HG02571 (cell line): ENCODE measurements around the gene MYPOP.
"Not testable (repeated sequence)": the region's sequence is repeated elsewhere in the genome, so short reads cannot be mapped to it uniquely, and the experiment has no call there.

Source experiments
- ATAC-seq: cut with Tn5 transposase; IDR thresholded peaks from one replicate; pipeline ENCODE4 v1.9.1; 2021; ENCODE audit warnings: mild to moderate bottlenecking, moderate library complexity; ENCODE audit not compliant: unreplicated experiment

Gene MYPOP

DNA sequence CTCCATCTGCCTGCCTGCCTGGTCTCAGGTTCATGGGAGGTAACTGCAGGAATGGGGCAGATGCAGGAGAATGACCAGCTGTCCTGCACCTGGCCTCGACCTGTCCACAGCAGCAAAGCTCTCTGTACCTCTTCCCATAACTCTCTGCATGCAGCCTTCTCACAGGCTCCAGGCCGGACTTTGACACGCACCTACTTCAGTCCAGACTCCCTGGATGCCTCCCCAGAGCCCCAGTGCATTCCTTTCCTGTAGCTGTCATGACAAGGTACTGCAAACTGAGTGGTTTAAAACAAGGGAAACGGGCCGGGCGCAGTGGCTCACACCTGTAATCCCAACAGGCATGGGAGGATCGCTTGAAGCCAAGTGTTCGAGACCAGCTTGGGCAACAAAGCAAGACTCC is 8.9 kb upstream of the MYPOP start:
- ATAC-seq, result no peak

DNA sequence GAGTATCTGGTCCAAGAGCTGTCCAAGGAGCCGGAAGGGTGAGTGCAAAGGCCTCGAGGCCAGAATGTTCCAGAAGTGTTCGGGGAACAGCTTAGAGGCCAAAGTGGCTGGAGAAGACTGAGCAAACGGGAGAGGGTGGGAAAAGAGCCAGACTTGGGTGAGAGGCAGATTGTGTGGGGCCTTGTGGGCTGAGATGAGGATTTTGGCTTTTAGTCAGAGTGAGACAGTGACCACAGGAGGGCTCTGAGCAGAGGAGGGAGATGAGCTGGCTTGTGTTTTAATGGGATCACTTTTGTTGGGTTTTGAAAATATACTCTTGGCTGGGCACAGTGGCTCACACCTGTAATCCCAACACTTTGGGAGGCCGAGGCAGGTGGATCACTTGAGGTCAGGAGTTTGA is 6.5 kb upstream of the MYPOP start:
- ATAC-seq, result no peak

DNA sequence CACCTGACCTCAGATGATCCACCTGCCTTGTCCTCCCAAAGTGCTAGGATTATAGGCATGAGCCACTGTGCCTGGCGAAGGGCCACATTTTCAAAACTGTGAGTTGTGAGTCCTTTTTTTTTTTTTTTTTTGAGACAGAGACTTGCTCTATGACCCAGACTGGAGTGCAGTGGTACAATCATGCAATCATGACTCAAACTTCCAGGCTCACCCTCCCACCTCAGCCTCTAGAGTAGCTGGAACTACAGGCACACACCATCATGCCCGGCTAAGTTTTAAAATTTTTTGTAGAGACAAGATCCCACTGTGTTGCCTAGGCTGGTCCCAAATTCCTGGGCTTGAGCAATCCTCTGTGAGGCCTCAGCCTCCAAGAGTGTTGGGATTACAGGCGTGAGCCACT is 3.8 kb upstream of the MYPOP start:
- no peak for ATAC-seq

DNA sequence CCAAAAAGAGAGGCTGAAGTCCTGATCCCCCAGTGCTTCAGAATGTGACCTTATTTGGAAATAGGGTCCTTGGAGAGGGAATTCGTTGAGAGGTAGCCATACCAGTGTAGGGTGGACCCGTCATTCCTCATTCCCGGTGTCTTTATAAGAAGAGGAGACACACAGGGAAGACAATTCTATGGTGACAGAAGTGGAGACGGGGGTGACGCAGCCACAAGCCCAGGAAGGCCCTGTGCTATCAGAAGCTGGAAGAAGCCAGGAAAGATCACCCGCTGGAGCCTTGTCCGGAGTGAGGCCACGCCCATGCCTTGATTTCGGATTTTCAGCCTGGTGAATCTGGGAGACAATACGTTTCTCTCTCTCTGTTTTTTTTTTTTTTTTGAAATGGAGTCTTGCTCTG is 2.6 kb upstream of the MYPOP start:
- ATAC-seq, result no peak

DNA sequence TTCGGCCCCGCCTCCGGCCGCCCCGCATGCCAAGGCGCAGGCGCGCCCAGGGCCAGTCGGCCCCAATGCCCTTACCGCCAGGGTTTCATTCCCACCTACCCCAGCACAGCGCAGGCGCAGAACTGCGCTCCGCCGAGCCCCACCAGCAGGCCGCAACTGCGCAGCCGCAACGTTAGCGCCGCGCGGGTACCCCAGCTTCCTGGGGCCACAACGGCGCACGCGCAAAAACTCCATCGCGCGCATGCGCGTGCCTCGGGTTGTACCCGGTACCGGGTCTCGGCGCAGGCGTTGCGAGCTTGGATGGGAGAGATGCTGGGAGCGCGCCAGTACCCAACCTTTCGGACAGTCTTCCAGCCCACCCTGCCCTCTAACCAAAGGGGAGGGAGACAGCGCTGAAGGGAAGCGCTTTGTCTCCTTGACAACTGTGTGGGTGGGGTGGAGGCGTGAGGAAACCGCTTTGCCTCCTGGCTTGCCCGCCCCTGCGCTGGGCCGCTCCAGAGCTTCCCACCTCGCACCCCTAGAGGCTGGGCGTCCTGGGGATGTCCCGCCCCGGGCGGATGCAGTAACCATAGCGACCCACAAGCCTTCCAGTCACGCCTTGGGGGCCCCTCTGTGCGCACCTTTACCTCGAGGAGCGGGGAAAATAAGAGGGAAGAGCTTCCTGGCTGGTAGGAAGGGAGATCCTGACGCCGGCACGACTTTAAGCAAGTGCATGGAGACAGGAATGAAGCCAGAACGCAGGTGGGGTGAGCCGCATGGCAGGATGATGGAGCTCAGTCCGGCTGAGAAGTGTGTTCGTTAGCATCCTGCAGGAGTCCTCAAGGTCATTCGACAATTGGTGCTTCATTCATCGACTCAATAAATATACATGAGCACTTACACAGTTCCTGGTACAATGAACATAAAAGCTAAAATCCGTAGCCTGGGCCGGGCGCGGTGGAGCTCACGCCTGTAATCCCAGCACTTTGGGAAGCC is 525 bp upstream of the MYPOP start:
- ATAC-seq, result peak; percentile 81

GRCh38 chr19:45901432-45901911 is 941 bp downstream of the MYPOP start:
- ATAC-seq, result no peak

DNA sequence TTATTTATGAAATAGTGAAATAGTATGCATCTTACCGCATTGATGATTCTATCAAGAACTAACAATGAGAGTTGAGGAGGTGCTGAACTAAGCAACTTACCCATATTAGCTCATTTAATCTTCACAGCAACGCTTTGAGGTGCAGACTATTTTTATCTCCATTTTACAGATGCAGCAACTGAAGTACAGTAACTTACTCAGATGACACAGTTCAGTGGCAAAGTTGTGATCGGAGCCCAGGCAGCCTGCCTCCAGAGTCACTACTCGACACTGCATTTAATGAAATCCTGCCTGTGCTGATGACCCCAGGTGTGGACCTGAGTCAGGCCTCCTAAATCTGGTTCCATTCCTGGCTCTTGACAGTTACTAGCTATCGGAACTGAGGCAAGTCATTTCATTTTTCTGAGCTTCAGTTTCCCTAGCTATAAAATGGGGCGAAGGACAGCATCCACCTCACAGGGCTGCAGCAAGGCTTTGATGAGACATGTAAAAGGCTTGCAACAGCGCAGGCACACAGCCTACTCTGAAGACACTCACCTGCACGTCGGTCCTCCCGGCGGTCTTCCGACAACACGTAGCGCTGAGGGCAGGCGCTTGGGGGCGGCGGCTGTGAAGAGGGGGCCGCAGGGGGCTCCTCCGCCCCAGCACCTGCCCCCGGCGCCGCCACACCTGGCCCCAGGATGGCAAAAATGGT is 1.5 kb downstream of the MYPOP start:
- no peak for ATAC-seq

GRCh38 chr19:45899919-45900589 is 2.4 kb downstream of the MYPOP start:
- ATAC-seq, result no peak

DNA sequence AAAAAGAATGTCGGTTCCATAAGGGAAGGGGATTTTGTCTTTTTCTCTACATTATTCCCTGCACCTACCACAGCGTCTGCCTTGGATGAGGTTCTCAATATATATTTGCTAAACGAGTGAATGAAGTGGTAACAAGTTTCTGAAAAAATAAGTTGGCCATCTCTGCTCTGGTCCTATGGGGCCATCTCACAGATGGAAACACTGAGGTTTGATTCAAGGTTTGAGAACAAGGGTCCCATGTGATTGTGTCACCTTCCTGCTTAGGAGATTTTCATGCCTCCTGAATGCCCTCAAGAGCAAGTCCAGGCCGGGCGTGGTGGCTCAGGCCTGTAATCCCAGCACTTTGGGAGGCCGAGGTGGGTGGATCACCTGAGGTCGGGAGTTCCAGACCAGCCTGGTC is 3.2 kb downstream of the MYPOP start:
- no peak for ATAC-seq

GRCh38 chr19:45897261-45897812 is 5.1 kb downstream of the MYPOP start:
- ATAC-seq, result no peak

GRCh38 chr19:45895983-45896599 is 6.3 kb downstream of the MYPOP start:
- ATAC-seq, result not testable (repeated sequence)

GRCh38 chr19:45895519-45895972 is 6.9 kb downstream of the MYPOP start:
- no peak for ATAC-seq

DNA sequence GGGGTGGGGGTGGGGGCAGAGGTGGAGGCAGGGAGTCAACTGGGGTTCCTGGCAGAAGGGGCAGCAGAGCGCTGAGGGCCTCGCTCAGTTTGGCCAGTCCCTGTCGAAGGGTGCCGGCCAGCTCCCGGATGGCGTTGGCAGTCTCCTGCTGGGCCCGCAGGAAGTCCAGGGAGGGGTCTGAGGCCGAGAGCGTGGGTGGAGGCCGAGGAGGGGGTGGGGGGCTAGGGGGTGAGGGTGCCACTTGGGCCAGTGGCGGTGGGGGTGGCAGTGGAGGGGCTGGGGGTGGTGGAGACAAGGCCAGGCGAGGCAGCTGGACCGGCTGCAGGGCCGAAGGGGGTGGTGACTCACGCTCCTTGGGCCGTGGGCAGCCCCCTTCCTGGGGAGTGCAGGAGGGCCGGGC is 11.5 kb downstream of the MYPOP start:
- ATAC-seq, result no peak

DNA sequence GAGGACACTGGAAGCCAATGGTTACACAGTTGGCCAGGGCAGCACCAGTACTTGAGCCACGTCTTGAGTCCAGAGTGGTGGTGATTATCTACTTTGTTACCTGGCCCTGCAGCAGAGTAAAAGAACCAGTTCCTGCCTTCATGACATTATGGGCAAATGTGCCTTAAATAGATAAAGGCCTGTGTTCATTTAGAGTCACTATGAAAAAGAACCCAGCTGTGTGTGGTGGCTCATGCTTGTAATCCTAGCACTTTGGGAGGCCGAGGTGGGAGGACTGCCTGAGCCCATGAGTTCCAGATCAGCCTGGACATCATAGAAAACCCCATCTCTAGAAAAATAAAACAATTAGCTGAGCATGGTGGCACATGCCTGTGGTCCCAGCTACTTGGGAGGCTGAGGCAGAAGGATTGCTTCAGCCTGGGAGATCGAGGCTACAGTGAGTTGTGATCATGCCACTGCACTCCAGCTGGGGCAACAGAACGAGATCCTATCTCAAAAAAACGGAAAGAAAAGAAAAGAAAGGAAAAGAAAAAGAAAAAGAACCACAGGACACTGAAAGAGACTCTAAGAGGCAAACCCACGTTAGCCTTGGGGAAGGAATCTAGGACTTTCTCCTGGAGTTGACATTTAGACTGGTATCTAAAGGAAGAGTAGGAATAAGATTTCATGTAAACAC is 13.1 kb downstream of the MYPOP start:
- no peak for ATAC-seq

- no peak for ATAC-seq
These were observed 15.2 kb downstream of the MYPOP start for GRCh38 chr19:45887200-45887710.

DNA sequence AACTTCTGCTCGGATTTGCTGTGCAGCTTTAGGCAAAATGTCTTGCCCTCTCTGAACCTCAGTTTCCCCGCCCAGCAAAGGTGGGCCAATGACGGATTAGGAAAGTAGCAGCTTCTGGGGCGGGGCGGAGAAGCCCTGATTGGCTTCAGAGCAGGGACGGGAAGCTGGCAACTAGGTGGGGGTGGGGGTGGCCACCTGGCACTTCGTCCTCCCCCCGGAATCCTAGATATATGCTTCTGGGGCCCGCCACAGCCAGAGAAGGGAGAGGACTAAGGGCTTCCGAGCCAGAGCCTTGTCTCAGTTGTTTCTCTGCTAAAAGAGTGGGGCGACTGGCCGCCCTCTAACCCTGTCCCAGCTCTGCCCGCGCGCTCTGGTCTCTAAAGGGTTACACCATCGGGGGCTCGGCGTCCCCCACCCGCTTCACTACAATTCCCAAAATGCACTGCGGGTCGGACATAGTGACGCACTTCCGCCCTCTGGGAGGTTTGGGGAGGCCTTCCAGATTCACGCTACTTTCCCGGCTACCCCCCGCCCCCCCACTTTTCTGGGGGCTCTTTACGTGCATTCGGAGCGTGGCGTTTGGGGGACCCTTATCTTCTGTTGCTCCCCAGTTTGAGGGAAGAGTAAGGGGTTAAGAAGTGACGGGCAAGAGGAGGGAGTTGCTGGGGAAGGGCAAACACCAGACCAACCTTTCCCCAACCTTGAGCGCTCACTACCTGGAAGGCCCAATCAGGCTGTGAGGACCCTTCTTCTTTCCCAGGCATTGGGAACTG is 15.8 kb downstream of the MYPOP start:
- peak; percentile 43 for ATAC-seq

DNA sequence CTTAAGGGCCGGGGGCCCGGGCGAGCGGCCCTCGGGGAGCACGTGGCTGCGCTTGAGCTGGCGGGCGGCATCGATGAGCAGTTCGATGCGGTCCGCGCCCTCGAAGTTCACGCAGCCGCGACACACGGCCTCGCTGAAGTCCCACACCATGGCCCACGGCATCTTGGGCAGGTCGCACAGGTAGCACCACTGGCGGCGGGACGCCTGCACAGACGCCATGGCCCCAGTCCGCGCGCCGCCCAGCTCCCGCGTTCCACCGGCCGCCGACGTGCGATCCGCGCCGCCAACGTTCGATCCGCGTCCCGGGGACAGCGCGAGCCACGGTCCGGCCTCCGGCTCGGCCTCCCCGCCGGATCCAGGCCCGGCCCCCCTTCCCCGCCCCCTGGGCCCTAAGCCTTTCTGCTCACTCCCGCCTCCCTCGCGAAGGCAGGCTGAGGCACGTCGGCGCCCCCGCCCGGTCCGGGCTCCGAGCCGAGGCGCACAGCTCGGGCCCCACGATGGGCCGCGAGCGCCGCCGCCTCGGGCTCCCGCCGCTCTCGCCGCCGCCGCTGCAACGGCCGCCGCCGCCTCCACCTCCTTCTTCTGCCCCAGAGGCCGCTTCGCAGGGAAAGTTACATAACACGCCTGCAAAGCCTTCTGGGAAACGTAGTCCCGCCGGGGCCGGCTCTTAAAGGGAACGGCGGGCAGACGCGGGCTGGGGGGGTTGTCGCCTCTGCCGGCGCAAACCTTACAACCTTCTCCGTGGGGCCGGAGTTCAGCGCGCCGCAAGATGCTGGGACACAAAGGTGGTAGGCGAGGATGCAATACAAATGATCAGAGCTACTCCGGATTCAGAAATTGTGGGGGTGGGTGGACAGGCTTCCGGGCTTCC is 16.6 kb downstream of the MYPOP start, which contains the start of gene IRF2BP1:
TSS of gene IRF2BP1 (minus strand) at position 586 of the 871 bp plus-strand sequence. CDS start at position 219, 367 bp downstream.
- ATAC-seq, result peak; percentile 47
